HepG2 (cell line): ENCODE results near the gene LRRC3C. TPM values are rescaled to one million over a fixed set of nuclear protein-coding genes. Genes with fewer than 3 reads are reported as not detected.

Experiments
- ATF6 ChIP-seq: sonication (generic); formaldehyde crosslinking; conservative IDR thresholded peaks from 2 replicates; pipeline ENCODE4 v1.4.0; 2020; ENCODE audit warnings: missing genetic modification reagents
- CBX5 ChIP-seq: sonication (generic); formaldehyde crosslinking; IDR thresholded peaks from 2 replicates; pipeline ENCODE4 v1.4.0; 2020; ENCODE audit warnings: missing genetic modification reagents, borderline replicate concordance
- CENPBD1 ChIP-seq: sonication (generic); formaldehyde crosslinking; IDR thresholded peaks from 2 replicates; pipeline ENCODE4 v1.8.0; 2022; ENCODE audit warnings: missing genetic modification reagents, low read depth, mild to moderate bottlenecking, borderline replicate concordance
- CHD4 ChIP-seq: fragments of 200-600 bp; sonication (generic); IDR thresholded peaks from 2 replicates; pipeline ENCODE4 v1.7.0; 2017; ENCODE audit warnings: mild to moderate bottlenecking, low read length, borderline replicate concordance
- GFI1 ChIP-seq: sonication (generic); formaldehyde crosslinking; IDR thresholded peaks from 2 replicates; pipeline ENCODE4 v1.5.0; 2020; ENCODE audit warnings: missing genetic modification reagents, mild to moderate bottlenecking, borderline replicate concordance
- MAF1 ChIP-seq: sonication (generic); formaldehyde crosslinking; IDR thresholded peaks from 2 replicates; pipeline ENCODE4 v1.5.0; 2020; ENCODE audit warnings: missing genetic modification reagents, borderline replicate concordance
- MXD4 ChIP-seq: IDR thresholded peaks from 2 replicates; pipeline ENCODE4 v1.6.1; 2016; ENCODE audit warnings: mild to moderate bottlenecking, missing biosample characterization, missing genetic modification reagents
- NPAS2 ChIP-seq: sonication (generic); formaldehyde crosslinking; IDR thresholded peaks from 2 replicates; pipeline ENCODE4 v1.8.0; 2022; ENCODE audit warnings: mild to moderate bottlenecking, missing genetic modification reagents, borderline replicate concordance
- RBFOX2 ChIP-seq: fragments of 200-400 bp; formaldehyde crosslinking; IDR thresholded peaks from 2 replicates; pipeline ENCODE4 v1.6.1; 2017; ENCODE audit warnings: low read depth, mild to moderate bottlenecking, low read length
- RORA ChIP-seq: sonication (generic); formaldehyde crosslinking; IDR thresholded peaks from 2 replicates; pipeline ENCODE4 v1.5.0; 2020; ENCODE audit warnings: mild to moderate bottlenecking, missing genetic modification reagents, moderate library complexity
- RXRB ChIP-seq: IDR thresholded peaks from 2 replicates; pipeline ENCODE4 v1.6.1; 2016; ENCODE audit warnings: borderline replicate concordance, missing genetic modification reagents, missing compliant biosample characterization
- SRSF4 ChIP-seq: fragments of 200-400 bp; formaldehyde crosslinking; IDR thresholded peaks from one replicate; pipeline ENCODE4 v1.6.1; 2018; ENCODE audit warnings: mild to moderate bottlenecking, low read depth, low read length, moderate library complexity; ENCODE audit not compliant: poor library complexity, severe bottlenecking
- TBX3 ChIP-seq: fragments of 450-650 bp; IDR thresholded peaks from 2 replicates; pipeline ENCODE4 v1.6.1; 2017; ENCODE audit warnings: antibody characterized with exemption, mild to moderate bottlenecking, inconsistent platforms, borderline replicate concordance
- ZFP36L2 ChIP-seq: sonication (generic); formaldehyde crosslinking; IDR thresholded peaks from 2 replicates; pipeline ENCODE4 v1.4.0; 2020; ENCODE audit warnings: missing genetic modification reagents
- ZNF138 ChIP-seq: sonication (generic); formaldehyde crosslinking; IDR thresholded peaks from 2 replicates; pipeline ENCODE4 v1.5.0; 2020; ENCODE audit warnings: mild to moderate bottlenecking, low read depth, missing genetic modification reagents
- ZNF609 ChIP-seq: sonication (generic); formaldehyde crosslinking; IDR thresholded peaks from 2 replicates; pipeline ENCODE4 v1.4.0; 2020; ENCODE audit warnings: mild to moderate bottlenecking, missing genetic modification reagents, borderline replicate concordance
- ZNF839 ChIP-seq: sonication (generic); formaldehyde crosslinking; IDR thresholded peaks from 2 replicates; pipeline ENCODE4 v1.4.0; 2020; ENCODE audit warnings: missing genetic modification reagents, mild to moderate bottlenecking, borderline replicate concordance
- polyA plus RNA-seq, 8 experiments: library from polyadenylated mRNA; depleted of rRNA in 3 of 8; stranded (reverse) in 7 of 8; unstranded in 1 of 8; fragments of >200 nt; fragmentation: Illumina TruSeq in 4 of 8; extraction: Trizol in 4 of 8; gene quantifications; 2 replicates each; pipeline versions ENCODE4 v1.2.1 to v1.2.3, GENCODE V29; 2011 to 2016; ENCODE audit warnings: low read depth in 4 of 8, missing spikeins in 1 of 8, mixed read lengths in 1 of 8; ENCODE audit not compliant: insufficient read depth in 1 of 8
- total RNA-seq, 5 experiments: library from RNA; depleted of rRNA; stranded (reverse); fragments of >200 nt; fragmentation: Illumina TruSeq; extraction: Trizol; gene quantifications; 2 replicates each; pipeline ENCODE4 v1.2.3, GENCODE V29; 2016; ENCODE audit warnings: low read depth in 1 of 5
- TF ChIP-seq, protein P1 (sequence below): sonication (generic); formaldehyde crosslinking; IDR thresholded peaks from 2 replicates; pipeline ENCODE4 v1.8.1; 2023; ENCODE audit warnings: mild to moderate bottlenecking, missing genetic modification reagents, borderline replicate concordance
- TF ChIP-seq, protein P2 (sequence below): sonication (generic); IDR thresholded peaks from 2 replicates; pipeline ENCODE4 v1.6.1; 2016; ENCODE audit warnings: low read depth, borderline replicate concordance
- TF ChIP-seq, protein P3 (sequence below): conservative IDR thresholded peaks from 2 replicates; pipeline ENCODE4 v1.6.1; 2018; ENCODE audit warnings: missing genetic modification reagents

LRRC3C gene
- total and polyA plus RNA-seq, 2 of the 13 experiments (the other 11 are each of a cell fraction or from before 2014, with no cell fraction given), result 0.17 TPM; not detected in 1

- TF ChIP-seq SRSF4 (no peak), ZNF138 (CRISPR knock-in tag) (no peak), CBX5 (no peak), RXRB (CRISPR knock-in tag) (peak; percentile 32; the same call in 1 of the 2 replicates), MAF1 (CRISPR knock-in tag) (no peak), CENPBD1 (CRISPR knock-in tag) (no peak), RORA (CRISPR knock-in tag) (no peak), RBFOX2 (no peak), MXD4 (no peak), ATF6 (CRISPR knock-in tag) (no peak), ZNF609 (CRISPR knock-in tag) (no peak), GFI1 (CRISPR knock-in tag) (peak; percentile 47; the same call in 1 of the 2 replicates), ZFP36L2 (no peak), CHD4 (no peak), NPAS2 (CRISPR knock-in tag) (no peak), ZNF839 (no peak), TBX3 (no peak)
- TF ChIP-seq, protein P1, sequence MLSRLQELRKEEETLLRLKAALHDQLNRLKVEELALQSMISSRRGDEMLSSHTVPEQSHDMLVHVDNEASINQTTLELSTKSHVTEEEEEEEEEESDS (CRISPR knock-in tag), result no peak
- TF ChIP-seq, protein P2, sequence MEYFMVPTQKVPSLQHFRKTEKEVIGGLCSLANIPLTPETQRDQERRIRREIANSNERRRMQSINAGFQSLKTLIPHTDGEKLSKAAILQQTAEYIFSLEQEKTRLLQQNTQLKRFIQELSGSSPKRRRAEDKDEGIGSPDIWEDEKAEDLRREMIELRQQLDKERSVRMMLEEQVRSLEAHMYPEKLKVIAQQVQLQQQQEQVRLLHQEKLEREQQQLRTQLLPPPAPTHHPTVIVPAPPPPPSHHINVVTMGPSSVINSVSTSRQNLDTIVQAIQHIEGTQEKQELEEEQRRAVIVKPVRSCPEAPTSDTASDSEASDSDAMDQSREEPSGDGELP, result no peak
- TF ChIP-seq, protein P3, sequence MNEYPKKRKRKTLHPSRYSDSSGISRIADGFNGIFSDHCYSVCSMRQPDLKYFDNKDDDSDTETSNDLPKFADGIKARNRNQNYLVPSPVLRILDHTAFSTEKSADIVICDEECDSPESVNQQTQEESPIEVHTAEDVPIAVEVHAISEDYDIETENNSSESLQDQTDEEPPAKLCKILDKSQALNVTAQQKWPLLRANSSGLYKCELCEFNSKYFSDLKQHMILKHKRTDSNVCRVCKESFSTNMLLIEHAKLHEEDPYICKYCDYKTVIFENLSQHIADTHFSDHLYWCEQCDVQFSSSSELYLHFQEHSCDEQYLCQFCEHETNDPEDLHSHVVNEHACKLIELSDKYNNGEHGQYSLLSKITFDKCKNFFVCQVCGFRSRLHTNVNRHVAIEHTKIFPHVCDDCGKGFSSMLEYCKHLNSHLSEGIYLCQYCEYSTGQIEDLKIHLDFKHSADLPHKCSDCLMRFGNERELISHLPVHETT (CRISPR knock-in tag), result no peak
Observed at GRCh38 chr17:39934324-39934723, 6.8 kb downstream of the LRRC3C start (continued).
